Kidney glomerular epithelial cell (primary cell): ENCODE results near the gene RNF25.

ENCODE experiments used
- DNase-seq: peaks from one replicate; lab custom pipeline; 2025; lab: John Stamatoyannopoulos, UW

The RNF25 gene

GRCh38 chr2:218680061-218680460, 8.3 kb upstream of the RNF25 start:
- DNase-seq: no peak

GRCh38 chr2:218679119-218679518, 7.3 kb upstream of the RNF25 start:
- no peak for DNase-seq

- DNase-seq: no peak
Observed at GRCh38 chr2:218671097-218671653, 627 bp downstream of the RNF25 start.

- DNase-seq: no peak
Observed at GRCh38 chr2:218664653-218665052, 7.1 kb downstream of the RNF25 start.

GRCh38 chr2:218663901-218664300, 7.9 kb downstream of the RNF25 start:
- no peak for DNase-seq

- DNase-seq: no peak
Observed at GRCh38 chr2:218662827-218663226, 9.0 kb downstream of the RNF25 start.

- no peak for DNase-seq
Observed at GRCh38 chr2:218662377-218662776, 9.4 kb downstream of the RNF25 start.

- no peak for DNase-seq
Observed at GRCh38 chr2:218659988-218660358, 11.8 kb downstream of the RNF25 start.

- DNase-seq: peak; percentile 88
Observed at GRCh38 chr2:218659258-218659987, 12.4 kb downstream of the RNF25 start, which contains the start of the genes BCS1L and ZNF142. TSS of gene BCS1L (plus strand) at chr2:218659683. CDS start at chr2:218660988, 1,305 bp downstream. TSS of gene ZNF142 (minus strand) at chr2:218659623. CDS start at chr2:218656429, 3,194 bp downstream.

GRCh38 chr2:218658671-218659257, 13.0 kb downstream of the RNF25 start:
- DNase-seq: peak; percentile 72

GRCh38 chr2:218655751-218656150, 16.1 kb downstream of the RNF25 start:
- DNase-seq: no peak

- DNase-seq: no peak
Observed at GRCh38 chr2:218648787-218649100, 23.1 kb downstream of the RNF25 start.

GRCh38 chr2:218648088-218648786, 23.6 kb downstream of the RNF25 start:
- peak; percentile 52 for DNase-seq

GRCh38 chr2:218645126-218645525, 26.7 kb downstream of the RNF25 start:
- DNase-seq: peak; percentile 88

- DNase-seq: peak; percentile 14
Observed at GRCh38 chr2:218644721-218645120, 27.1 kb downstream of the RNF25 start.

GRCh38 chr2:218643751-218644310, 28.0 kb downstream of the RNF25 start:
- DNase-seq: no peak

- DNase-seq: no peak
Observed at GRCh38 chr2:218642786-218643185, 29.0 kb downstream of the RNF25 start.

- DNase-seq: no peak
Observed at GRCh38 chr2:218642121-218642656, 29.6 kb downstream of the RNF25 start.

GRCh38 chr2:218638372-218638771, 33.4 kb downstream of the RNF25 start:
- DNase-seq: no peak

GRCh38 chr2:218635719-218636118, 36.1 kb downstream of the RNF25 start:
- DNase-seq: no peak

GRCh38 chr2:218631837-218632236, 40.0 kb downstream of the RNF25 start:
- peak; percentile 26 for DNase-seq

GRCh38 chr2:218627939-218628338, 43.9 kb downstream of the RNF25 start:
- no peak for DNase-seq
